GM21390 (cell line): ENCODE results near the gene MBNL1.
A peak's percentile ranks its signal among the peaks of the same experiment; 100 is the strongest.
"Not testable (repeated sequence)": the region's sequence is repeated elsewhere in the genome, so short reads cannot be mapped to it uniquely, and the experiment has no call there.

Experiments used
- ATAC-seq: cut with Tn5 transposase; IDR thresholded peaks from one replicate; pipeline ENCODE4 v1.9.1; 2021; ENCODE audit not compliant: unreplicated experiment

MBNL1 gene

DNA sequence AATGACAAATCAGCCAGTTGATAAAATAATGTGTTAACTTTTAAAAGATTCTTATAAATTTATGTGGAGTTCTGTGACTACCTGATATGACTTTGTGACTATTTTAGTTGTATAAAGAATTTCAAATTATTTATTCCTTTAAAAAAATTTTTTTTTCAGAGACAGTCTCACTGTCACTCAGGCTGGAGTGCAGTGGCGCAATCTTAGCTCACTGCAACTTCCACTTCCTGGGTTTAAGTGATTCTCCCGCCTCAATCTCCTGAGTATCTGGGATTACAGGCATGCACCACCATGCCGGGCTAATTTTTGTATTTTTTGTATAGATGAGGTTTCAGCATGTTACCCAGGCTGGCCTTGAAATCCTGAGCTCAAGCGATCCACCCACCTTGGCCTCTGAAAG is 48.5 kb downstream of the MBNL1 start:
- ATAC-seq, result no peak

- ATAC-seq, result no peak
Measured at GRCh38 chr3:152317956-152318355, 49.2 kb downstream of the MBNL1 start.

- ATAC-seq, result no peak
Measured at GRCh38 chr3:152318512-152318911, 49.8 kb downstream of the MBNL1 start.

DNA sequence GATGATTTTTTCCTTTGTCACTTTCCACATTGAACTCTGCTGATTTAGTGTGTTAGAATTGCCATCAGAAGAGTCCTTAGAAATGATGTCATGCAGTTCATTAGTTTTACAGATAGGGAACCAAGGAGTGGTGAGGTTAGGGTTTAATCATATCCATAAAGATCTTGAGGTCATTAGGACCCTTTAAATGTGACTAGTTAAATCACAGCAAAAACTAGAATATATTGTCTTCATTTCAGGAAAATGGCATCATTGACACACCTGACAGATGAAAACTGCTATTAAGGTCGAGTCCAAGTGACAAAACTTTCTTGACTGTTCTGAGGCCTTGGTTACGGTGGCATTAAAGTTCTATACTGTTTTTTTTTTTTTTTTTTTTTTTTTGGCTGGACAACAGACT is 50.5 kb downstream of the MBNL1 start:
- no peak for ATAC-seq

GRCh38 chr3:152319831-152320617 is 51.3 kb downstream of the MBNL1 start:
- ATAC-seq, result no peak

GRCh38 chr3:152321200-152321954 is 52.6 kb downstream of the MBNL1 start:
- ATAC-seq, result no peak

GRCh38 chr3:152321955-152322377 is 53.2 kb downstream of the MBNL1 start:
- ATAC-seq, result no peak

- peak; percentile 56 for ATAC-seq
Measured at GRCh38 chr3:152322756-152323155, 54.0 kb downstream of the MBNL1 start.

- ATAC-seq, result peak; percentile 92
Measured at GRCh38 chr3:152323834-152324233, 55.1 kb downstream of the MBNL1 start.

DNA sequence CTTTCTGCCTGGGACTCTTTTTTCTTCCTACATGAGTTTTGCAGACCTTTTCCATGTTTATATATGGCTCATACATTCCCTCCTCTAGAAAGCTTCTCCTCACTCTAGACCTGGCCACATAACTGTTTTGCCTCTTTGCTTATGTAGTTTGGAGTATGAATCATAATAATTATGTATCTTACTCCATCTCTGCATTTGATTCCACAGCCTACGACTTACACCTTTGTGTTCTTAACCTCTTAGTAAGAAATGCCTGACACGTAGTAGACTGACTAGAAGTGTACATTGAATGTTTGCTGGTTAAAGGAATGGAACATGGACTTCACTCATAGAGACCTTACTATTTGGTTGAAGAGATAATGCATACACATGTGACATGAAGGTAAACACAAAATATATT is 56.4 kb downstream of the MBNL1 start:
- no peak for ATAC-seq

DNA sequence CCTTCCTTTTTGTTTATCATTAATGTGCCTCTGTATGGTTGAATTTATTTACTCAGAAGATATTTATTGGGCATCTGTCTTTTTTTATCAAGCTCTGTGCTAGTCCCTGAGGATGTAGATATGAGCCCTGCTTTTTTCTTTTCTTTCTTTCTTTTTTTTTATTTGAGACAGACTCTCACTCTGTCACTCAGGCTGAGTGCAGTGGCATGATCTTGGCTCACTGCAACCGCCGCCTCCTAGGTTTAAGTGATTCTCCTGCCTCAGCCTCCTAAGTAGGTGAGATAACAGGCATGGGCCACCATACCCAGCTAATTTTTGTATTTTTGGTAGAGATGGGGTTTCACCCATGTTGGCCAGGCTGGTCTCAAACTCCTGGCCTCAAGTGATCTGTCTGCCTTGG is 58.5 kb downstream of the MBNL1 start:
- ATAC-seq, result no peak

DNA sequence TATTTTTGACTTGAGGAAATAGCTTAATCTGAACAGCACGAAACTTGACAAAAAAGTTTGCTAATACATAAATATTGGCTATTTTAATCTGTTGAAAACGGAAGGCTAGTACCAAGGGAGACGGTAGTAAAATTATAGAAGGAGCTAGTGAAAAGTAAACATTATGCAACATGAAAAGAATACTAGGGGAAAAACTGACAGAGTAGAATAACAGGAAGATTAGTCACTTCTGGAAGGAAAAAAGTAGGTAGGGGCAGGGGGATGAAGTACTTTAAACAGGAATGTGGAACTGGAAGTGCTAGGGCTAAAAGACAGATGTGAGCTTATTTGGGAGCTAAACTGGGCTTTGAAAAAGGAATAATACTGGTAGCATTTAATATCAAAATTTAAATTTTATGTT is 60.1 kb downstream of the MBNL1 start:
- ATAC-seq, result no peak

GRCh38 chr3:152330559-152330958 is 61.8 kb downstream of the MBNL1 start:
- ATAC-seq, result no peak

DNA sequence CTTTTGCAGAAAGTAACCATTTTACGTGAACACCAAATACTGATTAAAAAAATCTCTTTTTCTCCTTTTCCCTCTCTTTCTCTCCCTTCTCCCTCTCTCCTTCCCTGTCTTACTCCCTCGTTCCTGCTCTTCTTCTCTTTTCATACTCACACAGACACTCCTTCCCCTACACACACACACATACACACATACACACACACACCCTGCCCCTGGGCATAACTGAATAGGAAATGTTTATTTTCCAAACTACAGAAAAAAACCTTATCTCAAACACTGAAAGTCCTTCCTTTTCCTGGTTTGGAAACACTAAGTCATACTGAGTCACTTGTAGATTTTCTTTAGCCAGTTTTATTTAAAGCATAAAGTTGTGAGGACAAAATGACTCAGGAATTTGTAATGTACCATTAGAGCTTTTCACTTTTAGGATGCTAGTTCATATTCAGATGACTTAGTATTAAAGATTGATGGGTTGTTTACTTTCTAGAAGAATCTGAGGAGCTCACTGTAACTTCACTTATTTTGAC is 62.4 kb downstream of the MBNL1 start:
- no peak for ATAC-seq

GRCh38 chr3:152331998-152332397 is 63.3 kb downstream of the MBNL1 start:
- no peak for ATAC-seq

DNA sequence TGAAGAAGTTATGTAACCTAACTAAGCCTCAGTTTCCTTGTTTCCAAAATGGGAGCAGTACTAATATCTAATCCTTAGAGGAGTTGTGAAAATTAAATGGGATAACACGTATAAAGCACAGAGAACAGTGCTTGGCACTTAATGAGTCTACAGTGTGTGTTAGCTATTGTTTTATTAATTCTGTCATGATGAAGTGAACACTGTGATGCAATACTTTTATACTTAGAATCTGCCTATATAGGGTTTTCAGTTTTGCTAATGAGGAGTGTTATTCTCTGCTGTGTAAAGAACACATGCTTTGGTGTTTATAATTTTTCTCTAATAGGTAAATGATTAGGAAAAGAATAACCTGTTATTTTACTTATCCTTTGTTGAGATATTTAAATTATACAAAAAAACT is 65.2 kb downstream of the MBNL1 start:
- ATAC-seq, result no peak

GRCh38 chr3:152334761-152335160 is 66.0 kb downstream of the MBNL1 start:
- no peak for ATAC-seq

- ATAC-seq, result peak; percentile 50
Measured at GRCh38 chr3:152335273-152335672, 66.5 kb downstream of the MBNL1 start.

DNA sequence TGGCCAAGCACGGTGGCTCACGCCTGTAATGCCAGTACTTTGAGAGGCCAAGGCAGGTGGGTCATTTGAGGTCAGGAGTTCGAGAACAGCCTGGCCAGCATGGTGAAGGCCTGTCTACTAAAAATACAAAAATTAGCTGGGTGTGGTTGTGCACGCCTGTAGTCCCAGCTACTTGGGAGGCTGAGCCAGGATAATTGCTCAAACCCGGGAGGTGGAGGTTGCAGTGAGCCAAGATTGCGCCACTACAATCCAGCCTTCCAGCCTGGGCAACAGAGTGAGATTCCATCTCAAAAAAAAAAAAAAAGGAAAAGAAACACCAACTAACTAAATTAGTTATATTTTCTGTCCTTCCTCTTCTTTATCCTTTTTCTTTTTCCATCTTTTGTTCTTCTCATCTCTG is 68.6 kb downstream of the MBNL1 start:
- ATAC-seq, result not testable (repeated sequence)

- ATAC-seq, result no peak
Measured at GRCh38 chr3:152338159-152338720, 69.5 kb downstream of the MBNL1 start.

GRCh38 chr3:152339881-152340505 is 71.3 kb downstream of the MBNL1 start:
- no peak for ATAC-seq
